ENCODE results near the gene FYCO1. TPM values are rescaled to one million over a fixed set of nuclear protein-coding genes. Genes with fewer than 3 reads are reported as not detected.
A peak's percentile ranks its signal among the peaks of the same experiment; 100 is the strongest.

Gene FYCO1
- total and polyA plus RNA-seq, 7 experiments from 2014 or later: 0.95 to 27.5 (median 21.5) TPM

GRCh38 chr3:45965653-45966052 lies 30.0 kb downstream of the FYCO1 start:
- H3K36me3 ChIP-seq (ENCODE audit: control insufficient read depth in 2 of 3, insufficient read depth in 3 of 3, low read length in 3 of 3): peaks cover 28 to 99% (median 34%) of the 10 kb centered on the region in 3 experiments
- no peak overlapping the region for H3K4me3 ChIP-seq (ENCODE audit: low read length)
- H3K27ac ChIP-seq (ENCODE audit: low read depth, low read length): no peak overlapping the region
- intact Hi-C loops (cut with micrococcal nuclease): loop anchor here in 1 of 2 donors (2.0 kb wide), 1 partner anchor 13 kb away; no protein-coding TSS in a partner anchor
- DNase-seq (no peak), ATAC-seq (peak; percentile 56)
- no peaks in the 10 kb centered on the region for H3K27me3 Mint-ChIP-seq
- peaks cover 32 to 80% (median 65%) of the 10 kb centered on the region in 5 donors for H3K36me3 Mint-ChIP-seq
- peaks cover 0 to 3% (median 0%) of the 10 kb centered on the region in 11 donors for H3K9me3 Mint-ChIP-seq
- ChIA-PET POLR2A (interaction anchor here (0.5 to 1.6 kb wide), 6 partner anchors 9 to 98 kb away, joined by 3 to 5 read pairs (median 4); partner anchors contain the start of gene FYCO1), CTCF (interaction anchor here (0.7 to 6.3 kb wide), 2 partner anchors 13 to 112 kb away, joined by 4 to 48 read pairs; no protein-coding TSS in a partner anchor)
- H3K4me3 Mint-ChIP-seq: peak overlapping the region in 3 of 10 donors; percentile 16 to 57 (median 34)
- H3K27ac Mint-ChIP-seq: peak overlapping the region in 1 of 9 donors; percentile 79
- peaks cover 9 to 92% of the 10 kb centered on the region in 2 donors for H3K4me1 ChIP-seq (ENCODE audit: control insufficient read depth in 2 of 2, insufficient read depth in 2 of 2, low read length in 2 of 2)
- H3K9me3 ChIP-seq (ENCODE audit: control insufficient read depth in 2 of 3, low read length in 3 of 3): no peaks in the 10 kb centered on the region
- no peaks in the 10 kb centered on the region for H3K27me3 ChIP-seq (ENCODE audit: control insufficient read depth in 2 of 2, insufficient read depth in 2 of 2, low read length in 2 of 2)
- H3K4me1 Mint-ChIP-seq: peaks cover 8 to 86% (median 20%) of the 10 kb centered on the region in 7 donors

- Mint-ChIP-seq H3K27me3 (no peaks in the 10 kb centered on the region), H3K4me1 (peaks cover 8 to 82% (median 20%) of the 10 kb centered on the region in 7 donors)
- intact Hi-C loops (cut with micrococcal nuclease): loop anchor here in 1 of 2 donors (2.0 kb wide), 1 partner anchor 14 kb away; no protein-coding TSS in a partner anchor
Measured at GRCh38 chr3:45965253-45965652, 30.4 kb downstream of the FYCO1 start.

GRCh38 chr3:45964139-45964538 lies 31.5 kb downstream of the FYCO1 start:
- Histone ChIP-seq H3K9me3 (ENCODE audit: control insufficient read depth in 2 of 3, low read length in 3 of 3) (no peaks in the 10 kb centered on the region), H3K27me3 (ENCODE audit: control insufficient read depth in 2 of 2, insufficient read depth in 2 of 2, low read length in 2 of 2) (no peaks in the 10 kb centered on the region), H3K27ac (ENCODE audit: low read depth, low read length) (no peak overlapping the region), H3K36me3 (ENCODE audit: control insufficient read depth in 2 of 3, insufficient read depth in 3 of 3, low read length in 3 of 3) (peaks cover 38 to 100% (median 39%) of the 10 kb centered on the region in 3 experiments), H3K4me1 (ENCODE audit: control insufficient read depth in 2 of 2, insufficient read depth in 2 of 2, low read length in 2 of 2) (peaks cover 9 to 83% of the 10 kb centered on the region in 2 donors), H3K4me3 (ENCODE audit: low read length) (no peak overlapping the region)
- Mint-ChIP-seq H3K4me3 (peak overlapping the region in 1 of 10 donors; percentile 61), H3K4me1 (peaks cover 8 to 79% (median 20%) of the 10 kb centered on the region in 7 donors), H3K9me3 (peaks cover 0 to 3% (median 0%) of the 10 kb centered on the region in 11 donors), H3K27me3 (no peaks in the 10 kb centered on the region), H3K36me3 (peaks cover 29 to 83% (median 62%) of the 10 kb centered on the region in 5 donors), H3K27ac (peak overlapping the region in 1 of 9 donors; percentile 79)
- ChIA-PET POLR2A (interaction anchor here (1.1 to 1.6 kb wide), 2 partner anchors 32 to 35 kb away, joined by 3 to 5 read pairs; partner anchors contain the start of gene FYCO1), CTCF (interaction anchor here (6.3 kb wide), 1 partner anchor 114 kb away, joined by 48 read pairs; no protein-coding TSS in a partner anchor)
- ATAC-seq (peak; percentile 27), DNase-seq (peak in 1 of 9 donors; percentile 61)
- intact Hi-C loops (cut with micrococcal nuclease): loop anchor here in 1 of 2 donors (1.0 to 2.0 kb wide), 2 partner anchors 15 to 29 kb away; no protein-coding TSS in a partner anchor

More at GRCh38 chr3:45965253-45965652, 30.4 kb downstream of the FYCO1 start:
- Histone ChIP-seq H3K9me3 (ENCODE audit: control insufficient read depth in 2 of 3, low read length in 3 of 3) (no peaks in the 10 kb centered on the region), H3K4me3 (ENCODE audit: low read length) (no peak overlapping the region), H3K4me1 (ENCODE audit: control insufficient read depth in 2 of 2, insufficient read depth in 2 of 2, low read length in 2 of 2) (peaks cover 9 to 88% of the 10 kb centered on the region in 2 donors), H3K36me3 (ENCODE audit: control insufficient read depth in 2 of 3, insufficient read depth in 3 of 3, low read length in 3 of 3) (peaks cover 32 to 100% (median 33%) of the 10 kb centered on the region in 3 experiments), H3K27ac (ENCODE audit: low read depth, low read length) (no peak overlapping the region), H3K27me3 (ENCODE audit: control insufficient read depth in 2 of 2, insufficient read depth in 2 of 2, low read length in 2 of 2) (no peaks in the 10 kb centered on the region)
- Mint-ChIP-seq H3K9me3 (peaks cover 0 to 3% (median 0%) of the 10 kb centered on the region in 11 donors), H3K4me3 (peak overlapping the region in 1 of 10 donors; percentile 57), H3K27ac (peak overlapping the region in 1 of 9 donors; percentile 79), H3K36me3 (peaks cover 29 to 79% (median 61%) of the 10 kb centered on the region in 5 donors)
- ATAC-seq: peak; percentile 29
- POLR2A ChIA-PET: interaction anchor here (0.5 to 1.6 kb wide), 6 partner anchors 8 to 48 kb away, joined by 3 to 5 read pairs (median 4); partner anchors contain the start of gene FYCO1
- DNase-seq: no peak
- CTCF ChIA-PET: interaction anchor here (0.7 to 6.3 kb wide), 2 partner anchors 12 to 112 kb away, joined by 4 to 48 read pairs; no protein-coding TSS in a partner anchor

GRCh38 chr3:45962033-45962432 lies 33.6 kb downstream of the FYCO1 start:
- H3K4me1 ChIP-seq (ENCODE audit: control insufficient read depth in 2 of 2, insufficient read depth in 2 of 2, low read length in 2 of 2): peaks cover 9 to 82% of the 10 kb centered on the region in 2 donors
- ATAC-seq (no peak), DNase-seq (no peak)
- intact Hi-C loops (cut with micrococcal nuclease): loop anchor here in 1 of 2 donors (2.0 kb wide), 1 partner anchor 19 kb away; the partner anchor contains the start of gene CXCR6
- Mint-ChIP-seq H3K36me3 (peaks cover 24 to 83% (median 60%) of the 10 kb centered on the region in 5 donors), H3K27me3 (no peaks in the 10 kb centered on the region), H3K9me3 (peaks cover 0 to 3% (median 0%) of the 10 kb centered on the region in 11 donors), H3K4me1 (peaks cover 6 to 75% (median 18%) of the 10 kb centered on the region in 7 donors), H3K4me3 (peak overlapping the region in 1 of 10 donors; percentile 31), H3K27ac (peak overlapping the region in 1 of 9 donors; percentile 64)
- H3K27ac ChIP-seq (ENCODE audit: low read depth, low read length): no peak overlapping the region
- ChIA-PET POLR2A (interaction anchor here (1.2 kb wide), 1 partner anchor 17 kb away, joined by 3 read pairs; no protein-coding TSS in a partner anchor), CTCF (interaction anchor here (0.6 to 6.3 kb wide), 3 partner anchors 63 to 123 kb away, joined by 3 to 48 read pairs (median 4); no protein-coding TSS in a partner anchor)
- H3K4me3 ChIP-seq (ENCODE audit: low read length): no peak overlapping the region
- H3K27me3 ChIP-seq (ENCODE audit: control insufficient read depth in 2 of 2, insufficient read depth in 2 of 2, low read length in 2 of 2): no peaks in the 10 kb centered on the region
- peaks cover 37 to 99% (median 45%) of the 10 kb centered on the region in 3 experiments for H3K36me3 ChIP-seq (ENCODE audit: control insufficient read depth in 2 of 3, insufficient read depth in 3 of 3, low read length in 3 of 3)
- H3K9me3 ChIP-seq (ENCODE audit: control insufficient read depth in 2 of 3, low read length in 3 of 3): no peaks in the 10 kb centered on the region

GRCh38 chr3:45960289-45960688 lies 35.3 kb downstream of the FYCO1 start:
- Mint-ChIP-seq H3K4me1 (peaks cover 0 to 66% (median 2%) of the 10 kb centered on the region in 7 donors), H3K27ac (no peak overlapping the region), H3K36me3 (peaks cover 25 to 85% (median 62%) of the 10 kb centered on the region in 5 donors), H3K4me3 (no peak overlapping the region), H3K27me3 (no peaks in the 10 kb centered on the region), H3K9me3 (peaks cover 0 to 3% (median 0%) of the 10 kb centered on the region in 11 donors)
- no peaks in the 10 kb centered on the region for H3K9me3 ChIP-seq (ENCODE audit: control insufficient read depth in 2 of 3, low read length in 3 of 3)
- DNase-seq (no peak), ATAC-seq (no peak)
- H3K27me3 ChIP-seq (ENCODE audit: control insufficient read depth in 2 of 2, insufficient read depth in 2 of 2, low read length in 2 of 2): no peaks in the 10 kb centered on the region
- peaks cover under 1 to 67% of the 10 kb centered on the region in 2 donors for H3K4me1 ChIP-seq (ENCODE audit: control insufficient read depth in 2 of 2, insufficient read depth in 2 of 2, low read length in 2 of 2)
- peaks cover 28 to 97% (median 46%) of the 10 kb centered on the region in 3 experiments for H3K36me3 ChIP-seq (ENCODE audit: control insufficient read depth in 2 of 3, insufficient read depth in 3 of 3, low read length in 3 of 3)
- H3K27ac ChIP-seq (ENCODE audit: low read depth, low read length): no peak overlapping the region
- ChIA-PET POLR2A (no interaction called here), CTCF (no interaction called here)
- intact Hi-C loops (cut with micrococcal nuclease): no loop called here
- no peak overlapping the region for H3K4me3 ChIP-seq (ENCODE audit: low read length)

- Mint-ChIP-seq H3K36me3 (peaks cover 32 to 87% (median 73%) of the 10 kb centered on the region in 5 donors), H3K9me3 (peaks cover 0 to 3% (median 0%) of the 10 kb centered on the region in 11 donors), H3K27ac (peak overlapping the region in 1 of 9 donors; percentile 79), H3K27me3 (no peaks in the 10 kb centered on the region), H3K4me3 (no peak overlapping the region), H3K4me1 (peaks cover 0 to 61% (median 0%) of the 10 kb centered on the region in 7 donors)
- intact Hi-C loops (cut with micrococcal nuclease): no loop called here
- Histone ChIP-seq H3K4me1 (ENCODE audit: control insufficient read depth in 2 of 2, insufficient read depth in 2 of 2, low read length in 2 of 2) (peaks cover 0 to 56% of the 10 kb centered on the region in 2 donors), H3K27me3 (ENCODE audit: control insufficient read depth in 2 of 2, insufficient read depth in 2 of 2, low read length in 2 of 2) (no peaks in the 10 kb centered on the region), H3K4me3 (ENCODE audit: low read length) (no peak overlapping the region), H3K36me3 (ENCODE audit: control insufficient read depth in 2 of 3, insufficient read depth in 3 of 3, low read length in 3 of 3) (peaks cover 26 to 97% (median 51%) of the 10 kb centered on the region in 3 experiments), H3K27ac (ENCODE audit: low read depth, low read length) (no peak overlapping the region), H3K9me3 (ENCODE audit: control insufficient read depth in 2 of 3, low read length in 3 of 3) (no peaks in the 10 kb centered on the region)
- ChIA-PET CTCF (interaction anchor here (0.9 to 1.1 kb wide), 2 partner anchors 120 to 491 kb away, joined by 3 to 4 read pairs; no protein-coding TSS in a partner anchor), POLR2A (no interaction called here)
- ATAC-seq: no peak
- no peak for DNase-seq
Measured at GRCh38 chr3:45959201-45959600, 36.4 kb downstream of the FYCO1 start.

Data from naive thymus-derived CD4-positive, alpha-beta T cell (primary cell).